ENCODE results near the gene CST4.

GRCh38 chr20:23663180-23663579 is 25.7 kb downstream of the CST4 start:
- no peak for TF ChIP-seq POLR2A (IDR thresholded peaks at IDR 0.05)
- TF ChIP-seq, protein P1, sequence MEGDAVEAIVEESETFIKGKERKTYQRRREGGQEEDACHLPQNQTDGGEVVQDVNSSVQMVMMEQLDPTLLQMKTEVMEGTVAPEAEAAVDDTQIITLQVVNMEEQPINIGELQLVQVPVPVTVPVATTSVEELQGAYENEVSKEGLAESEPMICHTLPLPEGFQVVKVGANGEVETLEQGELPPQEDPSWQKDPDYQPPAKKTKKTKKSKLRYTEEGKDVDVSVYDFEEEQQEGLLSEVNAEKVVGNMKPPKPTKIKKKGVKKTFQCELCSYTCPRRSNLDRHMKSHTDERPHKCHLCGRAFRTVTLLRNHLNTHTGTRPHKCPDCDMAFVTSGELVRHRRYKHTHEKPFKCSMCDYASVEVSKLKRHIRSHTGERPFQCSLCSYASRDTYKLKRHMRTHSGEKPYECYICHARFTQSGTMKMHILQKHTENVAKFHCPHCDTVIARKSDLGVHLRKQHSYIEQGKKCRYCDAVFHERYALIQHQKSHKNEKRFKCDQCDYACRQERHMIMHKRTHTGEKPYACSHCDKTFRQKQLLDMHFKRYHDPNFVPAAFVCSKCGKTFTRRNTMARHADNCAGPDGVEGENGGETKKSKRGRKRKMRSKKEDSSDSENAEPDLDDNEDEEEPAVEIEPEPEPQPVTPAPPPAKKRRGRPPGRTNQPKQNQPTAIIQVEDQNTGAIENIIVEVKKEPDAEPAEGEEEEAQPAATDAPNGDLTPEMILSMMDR (IDR thresholded peaks at IDR 0.05), result no peak

Measured in esophagus squamous epithelium (tissue), 4 donors.